Activated CD8-positive, alpha-beta memory T cell treated with anti-CD3 and anti-CD28 coated beads, Interleukin-2, amount 50 U/mL, for 1 hour (primary cell): ENCODE measurements around the gene H1-8.
"Not testable (repeated sequence)": the region's sequence is repeated elsewhere in the genome, so short reads cannot be mapped to it uniquely, and the experiment has no call there.

Experiments
- DNase-seq: peaks from one replicate; pipeline ENCODE4 v3.0.0-alpha.2; 2020; ENCODE audit errors: extremely low read depth

H1-8 gene

DNA sequence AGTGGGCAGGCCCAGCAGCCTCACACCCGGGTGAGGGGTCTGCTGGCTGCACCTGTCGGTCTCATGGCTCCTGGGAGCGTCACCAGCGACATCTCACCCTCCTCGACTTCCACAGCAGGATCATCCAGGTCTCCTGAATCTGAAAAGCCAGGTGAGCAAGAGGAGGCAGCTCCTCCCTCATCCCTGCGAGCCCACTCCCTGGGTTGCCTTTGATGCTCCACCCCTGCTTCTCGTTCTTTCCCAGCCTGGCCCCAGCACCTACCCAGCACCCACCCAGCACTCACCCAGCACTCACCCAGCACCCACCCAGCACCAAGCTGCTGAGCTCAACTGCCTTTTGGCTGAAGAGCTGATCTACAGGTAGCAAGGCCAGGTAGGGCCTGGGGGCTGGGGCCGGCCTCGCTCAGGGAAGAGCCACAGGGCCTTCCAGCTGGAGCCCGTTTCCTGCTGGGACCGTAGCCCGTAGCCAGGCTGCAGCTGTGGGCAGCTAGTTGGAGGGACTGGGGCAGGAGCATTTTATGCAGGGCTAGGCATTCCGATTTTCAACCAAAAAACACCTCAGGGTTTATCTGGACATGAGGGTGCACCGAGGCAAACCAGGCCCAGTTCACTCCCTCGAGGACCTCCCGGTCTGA, at the start of gene H1-8:
Gene H1-8, plus strand, starts transcription at position 20 of the 635 bp plus-strand sequence. Its CDS starts 44 bp downstream, at position 64.
- no peak for DNase-seq

- no peak for DNase-seq
These were observed 49.8 kb upstream of the H1-8 start for GRCh38 chr3:129493206-129493605.

DNA sequence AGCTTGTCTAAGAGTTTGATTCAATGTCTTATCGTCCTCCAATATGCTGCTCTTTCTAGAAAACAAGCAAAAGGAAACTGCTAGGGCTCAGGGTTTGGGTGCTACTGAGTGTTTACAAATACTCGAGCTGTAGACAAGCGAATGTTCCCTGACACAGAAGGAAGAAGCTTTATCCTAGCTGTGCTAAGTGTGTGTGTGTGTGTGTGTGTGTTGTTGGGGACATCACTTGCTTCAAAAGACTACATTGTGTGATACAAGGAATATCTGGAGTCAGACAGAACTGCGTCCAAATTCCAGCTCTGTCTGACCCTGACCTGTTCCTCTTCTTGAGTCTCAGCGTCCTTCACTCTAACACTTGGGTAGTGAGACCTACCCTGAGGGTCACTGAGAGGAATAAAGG, 48.5 kb upstream of the H1-8 start:
- DNase-seq: not testable (repeated sequence)

DNA sequence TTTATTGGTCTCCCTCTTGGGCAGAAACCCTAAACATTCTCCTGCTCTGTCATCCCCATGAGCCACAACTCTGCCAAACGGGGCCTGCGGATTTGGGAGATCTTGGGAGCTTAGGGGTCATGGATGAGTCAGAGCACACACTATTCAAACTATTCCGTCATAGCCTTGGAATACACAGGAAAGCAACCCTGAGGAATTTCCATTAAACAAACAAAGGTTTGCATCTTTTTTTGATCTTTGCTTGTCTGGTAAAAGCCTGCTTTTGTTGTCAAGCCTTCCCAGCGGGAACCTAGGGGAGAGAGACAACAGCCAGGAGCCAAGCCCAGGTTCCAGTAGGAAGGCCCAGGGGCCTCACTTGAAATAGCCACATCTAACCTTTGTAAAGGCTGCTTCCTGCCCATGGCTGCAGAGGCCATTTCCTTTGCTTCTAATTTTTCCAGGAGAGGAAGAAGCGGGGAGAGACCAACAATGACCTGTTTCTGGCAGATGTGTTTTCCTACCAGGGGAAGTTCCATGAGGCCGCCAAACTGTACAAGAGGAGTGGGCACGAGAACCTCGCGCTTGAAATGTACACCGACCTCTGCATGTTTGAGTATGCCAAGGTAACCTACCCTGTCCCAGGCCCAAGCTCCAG, 47.9 kb upstream of the H1-8 start:
- not testable (repeated sequence) for DNase-seq

GRCh38 chr3:129497876-129498275, 45.1 kb upstream of the H1-8 start:
- not testable (repeated sequence) for DNase-seq

GRCh38 chr3:129498603-129499488, 44.1 kb upstream of the H1-8 start:
- not testable (repeated sequence) for DNase-seq

GRCh38 chr3:129499604-129500333, 43.2 kb upstream of the H1-8 start:
- DNase-seq: not testable (repeated sequence)

GRCh38 chr3:129500334-129500658, 42.7 kb upstream of the H1-8 start:
- no peak for DNase-seq

DNA sequence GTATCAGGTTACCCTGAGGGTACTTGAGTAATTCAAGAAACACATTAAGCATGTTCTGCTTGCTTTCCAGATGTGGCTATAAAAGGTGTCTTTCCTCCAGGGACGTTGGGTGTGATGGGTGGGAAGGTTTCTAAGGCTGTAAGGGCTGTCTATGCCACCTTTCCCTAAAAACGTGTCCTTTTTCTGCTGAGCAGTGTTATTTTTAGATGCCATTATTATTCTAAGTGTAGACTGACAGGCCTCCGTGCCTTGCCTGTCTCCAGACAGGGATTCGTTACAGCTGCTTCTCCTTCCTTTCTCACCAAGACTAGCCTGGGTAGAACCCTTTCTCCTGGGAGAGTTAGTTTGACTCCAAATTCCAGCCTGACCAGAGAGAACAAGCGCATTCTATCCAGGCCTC, 41.3 kb upstream of the H1-8 start:
- DNase-seq: no peak

- no peak for DNase-seq
These were observed 40.1 kb upstream of the H1-8 start for GRCh38 chr3:129502641-129503408.

GRCh38 chr3:129503471-129504291, 39.3 kb upstream of the H1-8 start:
- no peak for DNase-seq

DNA sequence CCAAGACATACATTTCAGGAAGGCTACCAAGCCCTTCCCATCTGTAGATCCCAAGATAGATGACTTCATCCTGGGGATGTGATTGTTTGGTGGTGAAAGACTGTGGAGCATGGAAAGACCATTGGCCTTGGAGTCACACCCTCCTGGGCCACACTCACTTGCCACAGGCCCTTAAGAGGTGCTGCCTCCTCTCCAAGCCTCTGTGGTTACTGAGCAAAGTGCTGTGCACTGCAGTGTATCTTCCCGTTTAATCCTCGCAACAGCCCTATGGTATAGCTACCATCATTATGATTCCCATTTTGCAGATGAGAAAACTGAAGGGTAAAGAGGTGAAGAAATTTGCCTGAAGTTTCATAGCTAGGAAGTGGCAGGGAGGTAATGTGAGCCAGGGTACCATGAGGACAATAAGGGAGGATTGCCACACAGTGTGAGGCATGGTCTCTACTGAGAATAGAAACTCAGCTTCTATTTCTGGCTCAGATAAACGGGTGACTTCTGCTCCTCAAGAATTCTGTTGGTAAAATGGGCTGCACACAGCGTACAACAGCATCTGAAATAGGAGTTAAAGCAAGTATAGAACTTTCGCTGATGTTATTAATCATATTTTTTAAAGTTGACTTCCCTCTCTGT, 38.4 kb upstream of the H1-8 start:
- no peak for DNase-seq

DNA sequence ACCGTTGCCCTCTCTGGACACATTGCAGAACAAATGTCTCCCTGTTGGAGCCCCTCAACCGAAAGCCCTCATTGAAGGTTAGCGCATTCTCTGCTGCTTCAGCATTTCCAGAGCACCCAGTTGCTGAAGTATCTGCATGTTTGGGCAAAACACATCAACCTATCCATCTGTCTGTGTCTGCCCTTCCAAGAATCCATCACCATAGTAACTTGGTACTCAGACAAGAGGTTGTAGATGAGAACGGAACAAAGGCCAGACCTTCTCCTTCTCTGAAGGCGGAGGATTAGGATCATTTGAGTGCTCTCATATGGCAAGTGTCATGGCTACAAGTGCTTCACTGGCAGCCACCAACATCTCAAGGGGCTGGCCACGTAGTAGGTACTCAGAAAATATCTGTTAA, 37.6 kb upstream of the H1-8 start:
- no peak for DNase-seq

- DNase-seq: no peak
These were observed 36.7 kb upstream of the H1-8 start for GRCh38 chr3:129506231-129506742.

GRCh38 chr3:129507181-129507831, 35.7 kb upstream of the H1-8 start:
- DNase-seq: no peak

DNA sequence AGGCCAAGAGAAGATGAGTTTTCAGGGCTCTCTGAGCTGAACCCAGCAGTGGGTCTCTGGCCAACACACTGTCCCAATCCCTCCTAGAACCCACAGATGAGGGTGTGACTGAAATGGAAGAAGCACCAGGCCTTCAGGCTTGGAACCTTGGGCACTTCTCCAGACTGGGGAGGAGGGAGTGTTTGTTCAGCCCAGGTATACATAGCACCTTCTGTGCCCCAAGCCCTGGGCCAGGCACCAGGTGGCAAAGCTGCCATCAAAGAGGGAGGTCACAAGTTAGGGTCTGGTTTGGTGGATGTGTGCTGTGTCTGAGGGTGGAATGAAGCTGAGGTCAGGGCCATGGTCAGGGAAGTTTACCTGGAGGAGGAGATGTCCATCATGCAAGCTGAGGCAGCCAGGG, 30.4 kb upstream of the H1-8 start:
- no peak for DNase-seq

DNA sequence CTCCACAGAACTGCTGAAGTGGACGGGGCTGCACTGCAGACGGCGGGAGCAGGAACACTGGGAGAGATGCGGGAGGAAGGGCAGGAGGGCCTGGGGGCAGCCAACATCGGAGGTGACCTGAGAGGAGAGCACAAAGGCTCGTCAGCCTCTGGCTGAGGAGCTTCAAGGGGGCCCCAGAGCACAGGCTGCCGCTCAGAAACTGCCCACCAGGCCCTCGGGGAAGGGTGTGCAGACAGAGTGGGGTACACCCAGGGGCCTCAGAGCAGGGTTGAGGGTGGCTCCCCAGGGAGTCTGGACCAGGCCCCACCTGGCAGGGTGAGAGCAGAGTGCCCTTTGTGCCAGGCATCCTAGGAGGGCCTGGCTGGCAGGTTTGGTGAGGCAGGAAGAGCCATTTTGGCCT, 29.3 kb upstream of the H1-8 start:
- DNase-seq: no peak

DNA sequence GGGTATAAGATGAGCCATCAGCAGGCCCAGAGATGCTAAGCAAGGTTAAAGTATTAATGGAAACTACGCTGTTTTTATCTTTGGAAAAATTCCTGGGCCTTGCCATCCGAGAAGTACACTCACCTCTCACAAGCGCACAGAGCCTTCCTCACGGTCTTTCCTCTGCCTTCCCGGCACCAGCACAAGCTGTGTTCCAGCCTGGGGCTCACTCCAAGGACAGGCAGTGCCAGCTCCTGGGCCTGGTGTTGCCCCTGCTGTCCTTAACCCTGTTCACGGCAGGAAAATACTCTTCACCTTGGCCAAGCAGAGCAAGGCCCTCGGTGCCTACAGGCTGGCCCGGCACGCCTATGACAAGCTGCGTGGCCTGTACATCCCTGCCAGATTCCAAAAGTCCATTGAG, 28.9 kb upstream of the H1-8 start:
- DNase-seq: no peak

GRCh38 chr3:129514563-129514962, 28.4 kb upstream of the H1-8 start:
- DNase-seq: no peak
